T-helper 9 cell (primary cell): ENCODE results near the gene NKX2-2.
"Not testable (repeated sequence)": the region's sequence is repeated elsewhere in the genome, so short reads cannot be mapped to it uniquely, and the experiment has no call there.

Experiments used
- DNase-seq: peaks from one replicate; pipeline ENCODE4 v3.0.0-alpha.2; 2020

Gene NKX2-2

DNA sequence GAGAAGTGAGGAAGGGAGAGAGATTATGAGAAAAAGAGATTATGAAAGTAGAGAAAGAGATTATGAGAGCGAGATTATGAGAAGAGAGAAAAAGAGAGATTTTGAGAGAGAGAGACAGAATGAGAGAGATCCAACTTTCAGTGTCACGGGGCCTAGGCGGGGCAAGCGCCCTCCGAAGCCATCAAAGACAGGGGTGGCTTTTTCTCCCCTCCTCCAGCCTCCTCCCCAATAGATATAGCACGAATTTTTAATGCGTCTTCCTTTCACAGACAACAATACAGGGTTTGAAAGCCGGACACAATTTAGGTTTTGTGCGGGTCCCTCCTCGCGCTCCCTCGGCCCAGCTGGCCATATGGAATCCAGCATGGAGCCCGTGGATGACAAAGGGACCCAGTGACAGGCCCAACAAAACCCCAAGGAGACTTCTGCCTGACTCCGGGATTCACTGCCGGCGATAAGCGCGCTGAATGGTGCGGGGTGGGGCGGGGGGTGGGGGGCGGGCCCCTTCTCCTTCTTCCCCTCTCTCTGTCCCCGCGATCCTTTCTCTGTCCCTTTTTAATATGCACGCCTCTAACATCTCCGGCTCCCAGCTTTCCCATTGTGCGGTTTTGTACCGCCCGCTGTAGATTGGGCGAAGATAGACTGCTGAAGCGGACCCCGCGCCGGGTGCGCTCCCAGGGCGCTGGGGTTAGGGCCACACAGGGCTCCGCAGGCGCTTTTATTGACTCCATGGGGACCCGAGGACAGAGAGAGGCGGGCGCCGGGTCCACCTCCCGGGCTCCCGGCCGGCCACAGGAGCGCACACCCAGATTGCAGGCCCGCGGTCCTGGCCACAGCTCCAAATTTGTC is 5.4 kb downstream of the NKX2-2 start:
- DNase-seq: no peak

GRCh38 chr20:21507400-21508229 is 6.2 kb downstream of the NKX2-2 start:
- DNase-seq: no peak

DNA sequence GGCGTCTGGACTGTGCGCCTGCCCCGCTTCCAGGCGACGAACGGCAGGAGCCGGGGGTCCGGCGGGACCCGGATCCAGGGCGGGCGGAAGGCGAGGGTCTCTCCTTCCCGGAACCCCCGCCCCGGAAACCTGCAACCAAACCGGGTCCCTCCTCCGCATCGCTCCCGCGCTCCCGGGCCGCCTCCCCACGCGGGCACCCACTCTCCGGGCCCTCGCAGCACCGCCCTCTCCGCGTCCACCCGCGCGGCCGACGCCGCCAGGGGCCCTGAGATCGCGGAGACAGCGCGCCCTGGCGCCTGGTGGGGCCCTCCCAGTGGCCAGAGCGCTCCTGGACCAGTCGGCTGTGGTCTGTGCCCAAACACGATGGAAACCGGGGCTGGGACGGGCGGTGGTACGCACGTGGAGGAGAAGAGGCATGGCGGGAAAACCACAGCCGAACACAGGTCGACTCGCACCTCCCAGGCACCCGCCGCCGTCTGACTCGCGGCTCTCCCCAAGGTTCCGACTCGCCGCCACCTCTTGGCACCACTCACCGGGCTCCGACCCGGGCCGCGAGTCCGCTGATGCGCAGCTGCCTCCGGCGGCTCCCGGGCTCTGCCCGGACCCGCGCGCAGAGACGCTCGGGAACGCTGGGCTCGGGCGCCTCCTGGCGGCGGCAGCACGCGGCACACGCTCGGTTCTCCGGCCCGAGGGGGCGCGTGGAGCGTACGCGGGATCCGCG is 7.9 kb downstream of the NKX2-2 start:
- DNase-seq: peak; percentile 58

DNA sequence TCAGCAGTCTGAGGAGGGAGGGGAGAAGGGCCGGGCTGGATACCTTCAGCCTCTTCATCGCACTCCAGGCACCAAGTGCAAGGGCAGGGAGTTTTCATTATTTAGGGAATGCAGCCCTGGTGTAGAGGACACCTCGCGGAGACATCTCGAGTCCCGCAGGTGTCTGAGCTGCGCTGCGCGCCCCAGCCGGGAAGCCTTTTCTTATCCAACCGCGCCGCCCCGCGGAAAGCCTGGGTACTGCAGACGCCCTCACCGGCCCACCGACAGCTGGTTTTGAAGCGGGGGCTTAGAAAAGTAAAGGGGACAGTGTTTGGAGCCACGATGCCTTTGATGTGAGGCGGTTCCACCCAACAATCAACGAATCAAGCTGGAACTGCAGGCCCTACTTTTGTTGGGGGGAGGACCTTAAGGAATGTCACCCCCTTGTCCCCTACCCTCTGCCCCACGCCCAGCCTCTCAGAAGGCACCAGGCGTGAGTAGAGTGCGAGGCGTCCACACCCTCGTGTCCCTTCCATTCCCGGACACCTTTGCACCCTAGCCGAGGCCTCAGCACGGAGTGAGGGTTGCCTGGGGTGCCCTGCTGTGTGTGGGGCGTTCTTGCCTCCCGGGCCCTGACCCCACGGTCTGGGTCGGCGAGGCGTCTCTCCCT is 8.6 kb downstream of the NKX2-2 start:
- peak; percentile 79 for DNase-seq

DNA sequence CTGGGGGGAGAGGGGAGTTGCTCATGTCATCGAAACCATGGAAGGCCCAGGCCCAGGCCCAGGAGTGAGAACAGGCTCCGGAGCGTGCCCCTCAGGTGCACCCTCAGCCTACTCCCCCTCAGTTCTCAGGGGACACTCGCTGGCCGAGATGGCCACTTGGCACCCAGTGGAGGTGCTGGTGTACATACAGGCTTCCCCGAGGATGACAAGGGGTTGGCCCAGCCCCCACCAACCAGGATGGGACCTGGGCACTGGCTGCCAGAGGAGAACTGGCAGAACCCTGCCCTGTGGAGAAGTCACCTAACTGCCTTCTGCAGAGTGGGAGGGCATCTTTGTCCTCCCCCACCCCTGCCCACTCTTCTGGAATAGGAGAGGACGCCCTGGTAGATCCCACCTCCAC is 9.5 kb downstream of the NKX2-2 start:
- DNase-seq: no peak

DNA sequence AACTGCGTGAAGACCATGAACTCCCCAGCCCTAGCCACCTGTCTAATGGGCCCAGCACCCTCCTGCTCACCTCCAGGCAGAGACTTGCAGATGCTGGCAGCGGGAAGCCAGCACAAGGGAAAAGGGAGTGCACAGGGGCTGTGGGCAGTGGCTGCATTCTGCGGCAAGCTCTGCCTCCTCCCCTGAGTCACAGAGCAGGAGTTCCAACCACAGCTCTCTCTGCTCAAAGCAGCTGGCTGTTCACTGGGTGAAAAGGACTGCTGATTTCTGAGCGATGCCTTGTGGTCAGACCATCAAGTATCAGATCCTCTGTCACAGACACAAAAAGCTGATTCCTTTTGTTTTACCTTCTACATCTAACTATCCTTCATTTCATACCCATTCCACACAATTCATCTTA is 10.5 kb downstream of the NKX2-2 start:
- no peak for DNase-seq

GRCh38 chr20:21501184-21501583 is 12.7 kb downstream of the NKX2-2 start:
- no peak for DNase-seq

- no peak for DNase-seq
Observed at GRCh38 chr20:21500599-21500998, 13.3 kb downstream of the NKX2-2 start.

DNA sequence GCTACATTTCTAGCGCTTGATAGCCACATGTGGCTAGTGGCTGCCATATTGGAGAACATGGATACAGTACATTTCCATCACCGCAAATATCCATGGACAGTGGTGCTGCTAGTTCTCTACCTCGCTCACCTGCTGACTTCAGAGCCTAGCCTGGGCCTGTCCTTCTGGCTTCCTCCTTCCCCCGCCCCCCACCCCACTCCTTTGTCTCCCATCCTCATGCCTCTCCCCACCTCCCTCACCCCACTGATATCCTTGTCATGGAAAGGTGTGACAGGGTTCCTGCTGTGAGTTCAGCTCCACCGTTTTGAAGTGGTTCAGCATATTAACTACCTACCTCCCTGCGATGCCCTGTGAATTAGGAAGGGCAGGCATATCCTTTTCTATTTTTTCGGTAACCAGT is 14.2 kb downstream of the NKX2-2 start:
- DNase-seq: no peak

DNA sequence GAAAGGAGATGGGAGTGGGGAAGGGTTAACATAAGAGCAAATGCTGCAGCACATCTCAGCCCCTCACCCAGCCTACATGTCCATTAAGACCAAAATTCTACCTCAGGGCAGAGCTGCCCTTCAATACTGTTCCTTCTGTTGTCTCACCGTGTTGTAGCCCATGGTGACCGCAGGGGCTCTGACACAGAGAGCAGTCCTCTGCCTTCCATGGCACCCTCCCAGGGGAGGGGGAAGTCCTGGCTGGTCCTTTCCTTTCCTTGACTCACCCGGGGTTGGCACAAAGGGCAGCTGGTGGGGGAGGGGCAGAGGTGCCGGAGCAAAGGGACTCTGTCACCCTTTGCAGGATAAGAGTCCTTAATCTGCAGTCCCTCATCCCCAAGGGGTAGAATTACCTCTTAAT is 15.2 kb downstream of the NKX2-2 start:
- no peak for DNase-seq

GRCh38 chr20:21498195-21498594 is 15.7 kb downstream of the NKX2-2 start:
- no peak for DNase-seq

GRCh38 chr20:21496452-21496851 is 17.4 kb downstream of the NKX2-2 start:
- no peak for DNase-seq

GRCh38 chr20:21493049-21493448 is 20.8 kb downstream of the NKX2-2 start:
- no peak for DNase-seq

DNA sequence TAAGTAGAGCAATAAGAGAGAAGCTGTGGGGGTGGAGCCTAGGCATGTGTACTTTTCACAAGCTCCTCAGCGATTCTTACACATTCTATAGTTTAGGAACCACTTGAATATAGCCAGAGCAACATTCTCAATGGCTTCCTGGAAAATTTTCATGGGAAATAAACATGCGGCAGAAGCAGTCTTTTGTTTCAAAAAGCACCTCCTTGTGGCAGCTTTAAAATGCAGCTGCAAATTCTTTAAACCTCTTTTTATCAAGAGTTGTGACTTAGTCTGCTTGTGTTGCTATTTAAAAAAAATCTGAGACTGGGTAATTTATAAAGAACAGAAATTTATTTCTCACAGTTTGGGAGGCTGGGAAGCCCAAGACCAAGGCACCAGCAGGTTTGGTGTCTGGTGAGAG is 23.8 kb downstream of the NKX2-2 start:
- no peak for DNase-seq

DNA sequence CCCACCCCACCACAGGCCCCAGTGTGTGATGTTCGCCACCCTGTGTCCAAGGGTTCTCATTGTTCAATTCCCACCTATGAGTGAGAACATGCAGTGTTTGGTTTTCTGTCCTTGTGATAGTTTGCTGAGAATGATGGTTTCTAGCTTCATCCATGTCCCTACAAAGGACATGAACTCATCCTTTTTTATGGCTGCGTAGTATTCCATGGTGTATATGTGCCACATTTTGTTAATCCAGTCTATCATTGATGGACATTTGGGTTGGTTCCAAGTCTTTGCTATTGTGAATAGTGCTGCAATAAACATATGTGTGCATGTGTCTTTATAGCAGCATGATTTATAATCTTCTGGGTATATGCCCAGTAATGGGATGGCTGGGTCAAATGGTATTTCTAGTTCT is 33.7 kb downstream of the NKX2-2 start:
- DNase-seq: not testable (repeated sequence)

DNA sequence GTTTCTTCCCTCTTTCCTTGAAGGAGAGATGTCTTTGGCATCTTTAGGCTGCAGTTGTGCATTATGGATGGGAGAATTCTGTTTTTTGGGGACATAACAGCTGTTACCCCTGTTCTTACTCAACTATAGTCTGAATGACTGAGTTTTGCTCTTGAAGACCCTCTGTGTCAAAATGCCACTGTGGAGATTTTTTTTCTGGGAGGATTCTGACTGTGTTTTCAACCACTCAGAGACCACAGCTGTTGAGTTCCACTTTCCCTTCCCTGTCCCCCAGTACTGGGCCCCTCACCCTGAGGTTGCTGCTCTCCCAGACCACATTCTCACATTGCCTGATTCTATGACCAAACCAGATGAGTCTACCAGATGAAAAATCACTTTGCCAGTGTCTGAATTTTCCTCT is 48.1 kb downstream of the NKX2-2 start:
- DNase-seq: no peak

GRCh38 chr20:21464916-21465315 is 48.9 kb downstream of the NKX2-2 start:
- no peak for DNase-seq
